GM12878 (cell line): ENCODE results near the gene NECTIN1. TPM values are rescaled to one million over a fixed set of nuclear protein-coding genes. Genes with fewer than 3 reads are reported as not detected.

ENCODE experiments used
- ATAC-seq: fragments of 200-7000 bp; cut with Tn5 transposase; 3 replicates; pipeline ENCODE4 v1.9.1; 2020; ENCODE audit warnings: mild to moderate bottlenecking, moderate library complexity
- BruUV-seq: library from RNA; stranded (reverse); fragments of 400-500 nt; replicated peaks from 2 replicates; lab custom pipeline; 2021; lab: Mats Ljungman, UMichigan
- CTCF ChIA-PET: fragments of 300-600 bp; sonication (Branson Sonifier 250); formaldehyde crosslinking; extraction: SDS; loops from one replicate; lab custom pipeline; 2021; ENCODE audit warnings: inconsistent platforms; lab: Yijun Ruan, JAX
- POLR2A ChIA-PET: fragments of 350-600 bp; formaldehyde crosslinking; extraction: SDS; loops from one replicate; lab custom pipeline; 2021; ENCODE audit warnings: inconsistent platforms; lab: Charles Lee
- RAD21 ChIA-PET: fragments of 300-600 bp; sonication (Branson Sonifier 250); formaldehyde crosslinking; loops from one replicate; lab custom pipeline; 2023; ENCODE audit warnings: antibody characterized with exemption; ENCODE audit not compliant: unreplicated experiment; lab: Charles Lee
- SMC1A ChIA-PET: fragments of 300-600 bp; sonication (Branson Sonifier 250); formaldehyde crosslinking; loops from one replicate; lab custom pipeline; 2023; ENCODE audit not compliant: unreplicated experiment, uncharacterized antibody; lab: Charles Lee
- DNase-seq: peaks from one replicate; pipeline ENCODE4 v3.0.0-alpha.2; 2011; ENCODE audit warnings: low read depth, low spot score
- FAIRE-seq: peaks from 3 replicates; lab custom pipeline; 2011; peaks lifted over from hg19 to GRCh38; lab: Jason Lieb, UNC
- H2AFZ ChIP-seq: 2 replicates; pipeline ENCODE4 v1.6.0; 2011; ENCODE audit warnings: low read depth, low read length, control low read depth; ENCODE audit not compliant: control insufficient read depth
- H3K27ac ChIP-seq: 2 replicates; pipeline ENCODE4 v1.5.1; 2011; ENCODE audit warnings: control low read depth; ENCODE audit not compliant: control insufficient read depth, insufficient read depth
- H3K27me3 ChIP-seq, 2 experiments: replicated peaks in 1 of 2; 2 replicates each; pipeline versions ENCODE4 v1.6.0 to v1.6.1; 2011; ENCODE audit warnings: low read length in 1 of 2; ENCODE audit not compliant: control insufficient read depth in 2 of 2, insufficient read depth in 2 of 2
- H3K36me3 ChIP-seq, 2 experiments: 2 replicates each; pipeline ENCODE4 v1.5.1; 2011; ENCODE audit warnings: low read length in 1 of 2; ENCODE audit not compliant: control insufficient read depth in 2 of 2, insufficient read depth in 2 of 2
- H3K4me1 ChIP-seq: 2 replicates; pipeline ENCODE4 v1.6.1; 2011; ENCODE audit warnings: mild to moderate bottlenecking, low read length, moderate library complexity, mixed read lengths; ENCODE audit not compliant: control insufficient read depth, insufficient read depth
- H3K4me2 ChIP-seq: 2 replicates; pipeline ENCODE4 v1.6.0; 2011; ENCODE audit warnings: control low read depth; ENCODE audit not compliant: control insufficient read depth, insufficient read depth
- H3K4me3 ChIP-seq: fragments of 200-600 bp; sonication (generic); 2 replicates; pipeline ENCODE4 v1.5.1; 2016
- H3K79me2 ChIP-seq: 2 replicates; pipeline ENCODE4 v1.6.0; 2011; ENCODE audit warnings: low read length; ENCODE audit not compliant: control insufficient read depth, insufficient read depth
- H3K9ac ChIP-seq: 2 replicates; pipeline ENCODE4 v1.8.0; 2011; ENCODE audit warnings: low read length, control low read depth, mixed read lengths; ENCODE audit not compliant: control insufficient read depth, insufficient read depth
- H3K9me3 ChIP-seq: replicated peaks from 3 replicates; pipeline ENCODE4 v1.5.1; 2011; ENCODE audit warnings: mild to moderate bottlenecking, low read length; ENCODE audit not compliant: control insufficient read depth, insufficient read depth
- H4K20me1 ChIP-seq: 2 replicates; pipeline ENCODE4 v1.6.0; 2011; ENCODE audit not compliant: control insufficient read depth, insufficient read depth
- CBFB ChIP-seq: IDR thresholded peaks from 2 replicates; pipeline ENCODE4 v1.6.1; 2016; ENCODE audit warnings: antibody characterized with exemption, low read depth
- CHD2 ChIP-seq: IDR thresholded peaks from 2 replicates; pipeline ENCODE4 v1.6.1; 2011; ENCODE audit warnings: low read depth, low read length, improper control_type of control experiment, borderline replicate concordance
- EGR1 ChIP-seq, 2 experiments: IDR thresholded peaks; 1 replicate in 1 of 2; 2 replicates in 1 of 2; pipeline ENCODE4 v1.6.1; 2011 to 2012; ENCODE audit warnings: low read depth in 2 of 2, low read length in 2 of 2, borderline replicate concordance in 1 of 2, mild to moderate bottlenecking in 1 of 2, moderate library complexity in 1 of 2
- KDM1A ChIP-seq: fragments of 200-600 bp; sonication (generic); IDR thresholded peaks from 2 replicates; pipeline ENCODE4 v1.6.1; 2016; ENCODE audit warnings: borderline replicate concordance
- MEF2B ChIP-seq: fragments of 450-650 bp; IDR thresholded peaks from 2 replicates; pipeline ENCODE4 v1.6.1; 2018; ENCODE audit warnings: mild to moderate bottlenecking, moderate library complexity; ENCODE audit not compliant: partially characterized antibody, poor library complexity, severe bottlenecking
- NR2C1 ChIP-seq: fragments of 450-650 bp; IDR thresholded peaks from 2 replicates; pipeline ENCODE4 v1.6.1; 2017; ENCODE audit warnings: antibody characterized with exemption, mild to moderate bottlenecking, moderate library complexity
- NR2F1 ChIP-seq: fragments of 450-650 bp; conservative IDR thresholded peaks from 2 replicates; pipeline ENCODE4 v1.6.1; 2017; ENCODE audit warnings: mild to moderate bottlenecking
- PML ChIP-seq: IDR thresholded peaks from 2 replicates; pipeline ENCODE4 v1.6.1; 2012; ENCODE audit warnings: low read length, inconsistent platforms
- POU2F2 ChIP-seq: IDR thresholded peaks from 3 replicates; pipeline ENCODE4 v1.6.1; 2011; ENCODE audit warnings: low read depth, mild to moderate bottlenecking, low read length, borderline replicate concordance
- RB1 ChIP-seq: fragments of 450-650 bp; formaldehyde crosslinking; IDR thresholded peaks from 2 replicates; pipeline ENCODE4 v1.6.1; 2017; ENCODE audit warnings: mild to moderate bottlenecking, borderline replicate concordance
- SIN3A ChIP-seq: IDR thresholded peaks from 2 replicates; pipeline ENCODE4 v1.6.1; 2012; ENCODE audit warnings: low read depth, low read length, improper control_type of control experiment
- WGBS: methylation state at CpG from one replicate; pipeline ENCODE4 v1.1.6; 2016; ENCODE audit warnings: low lambda C conversion rate; ENCODE audit not compliant: insufficient replicate concordance, insufficient coverage; ENCODE audit errors: missing lambda C conversion rate; 5-methylcytosine and 5-hydroxymethylcytosine counted together
- in situ Hi-C: fragments of 300-500 bp; cut with MboI; formaldehyde crosslinking; loops from 9 replicates; pipeline ENCODE4 v1.14.3; 2018; ENCODE audit warnings: mixed read lengths
- intact Hi-C: fragments of 100-400 bp; cut with micrococcal nuclease; formaldehyde crosslinking; loops from one replicate; pipeline ENCODE4 v1.14.2; 2022; ENCODE audit not compliant: unreplicated experiment
- polyA plus RNA-seq, 11 experiments: library from polyadenylated mRNA; depleted of rRNA in 4 of 11; unstranded in 6 of 11; stranded (reverse) in 5 of 11; fragments of >200 nt; fragmentation: Nextera tagmentation in 4 of 11; fragmentation: Illumina TruSeq in 1 of 11; extraction: Ambion mirVana in 4 of 11; extraction: Trizol in 1 of 11; gene quantifications; 1 replicate in 1 of 11; 2 replicates in 10 of 11; pipeline versions ENCODE4 v1.2.1 to v1.2.3, GENCODE V29; 2011 to 2016; ENCODE audit warnings: inconsistent platforms in 2 of 11, missing spikeins in 2 of 11, low read depth in 1 of 11
- total RNA-seq, 4 experiments: library from RNA; depleted of rRNA in 3 of 4; stranded (reverse); fragments of >200 nt in 3 of 4; fragmentation: Illumina TruSeq in 1 of 4; extraction: Trizol in 1 of 4; gene quantifications; 2 replicates each; pipeline versions ENCODE4 v1.2.1 to v1.2.3, GENCODE V29; 2013 to 2021
- TF ChIP-seq, protein P1 (sequence below): IDR thresholded peaks from 2 replicates; pipeline ENCODE4 v1.6.1; 2012; ENCODE audit warnings: mild to moderate bottlenecking, low read depth, low read length
- TF ChIP-seq, protein P2 (sequence below): fragments of 450-650 bp; IDR thresholded peaks from 2 replicates; pipeline ENCODE4 v1.6.1; 2017; ENCODE audit warnings: mild to moderate bottlenecking, low read depth, inconsistent platforms; ENCODE audit not compliant: poor library complexity, severe bottlenecking

NECTIN1 gene
- total and polyA plus RNA-seq, 10 of the 15 experiments (the other 5 are each of a cell fraction or from before 2014, with no cell fraction given), result 0.97 to 9.2 (median 2.3) TPM

DNA sequence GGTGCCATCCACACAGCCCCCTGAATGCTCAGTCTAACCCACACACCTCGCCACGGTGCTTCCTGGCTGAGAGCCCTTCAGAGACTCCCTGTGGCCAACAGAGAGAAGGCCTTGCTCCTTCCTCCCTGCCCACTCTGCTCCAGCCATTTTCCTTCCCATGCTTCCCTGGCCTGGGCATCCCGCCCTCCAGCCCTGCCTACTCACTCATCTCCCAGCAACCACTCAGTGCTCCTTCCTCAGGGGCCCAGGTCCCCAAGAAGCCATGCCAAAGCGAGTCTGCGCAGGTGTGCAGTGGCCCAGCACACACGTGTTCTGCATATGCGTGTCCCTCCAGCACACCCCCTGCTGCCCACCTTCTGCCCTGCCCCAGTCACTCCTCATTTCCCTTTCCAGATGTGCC, 56.4 kb downstream of the NECTIN1 start:
- Histone ChIP-seq H3K36me3 (peaks cover 4 to 21% of the 10 kb centered on the region in 2 experiments; a peak in 3 of 4 replicates), H3K79me2 (no peaks in the 10 kb centered on the region), H3K27me3 (no peaks in the 10 kb centered on the region), H3K9me3 (no peaks in the 10 kb centered on the region; the same call in 2 of the 3 replicates), H3K27ac (peak overlapping the region; percentile 27; the same call in 1 of the 2 replicates), H3K9ac (no peak overlapping the region), H3K4me1 (peaks cover 29% of the 10 kb centered on the region), H3K4me2 (no peak overlapping the region), H3K4me3 (no peak overlapping the region), H4K20me1 (no peaks in the 10 kb centered on the region), H2AFZ (no peak overlapping the region)
- 99% methylated on average over 7 of the region's 7 CpGs for WGBS
- ChIA-PET POLR2A (interaction anchor here (0.7 to 4.3 kb wide), 3 partner anchors 54 to 80 kb away, joined by 3 to 74 read pairs (median 18); partner anchors contain the start of gene NECTIN1), SMC1A (interaction anchor here (1.4 to 4.3 kb wide), 3 partner anchors 56 to 99 kb away, joined by 3 to 76 read pairs (median 5); partner anchors contain the start of gene NECTIN1), RAD21 (interaction anchor here (6.5 kb wide), 1 partner anchor 53 kb away, joined by 192 read pairs; the partner anchor contains the start of gene NECTIN1), CTCF (interaction anchor here (1.4 to 5.3 kb wide), 6 partner anchors 22 to 434 kb away, joined by 5 to 214 read pairs (median 16); partner anchors contain the start of gene NECTIN1)
- DNase-seq, result no peak
- TF ChIP-seq, protein P1, sequence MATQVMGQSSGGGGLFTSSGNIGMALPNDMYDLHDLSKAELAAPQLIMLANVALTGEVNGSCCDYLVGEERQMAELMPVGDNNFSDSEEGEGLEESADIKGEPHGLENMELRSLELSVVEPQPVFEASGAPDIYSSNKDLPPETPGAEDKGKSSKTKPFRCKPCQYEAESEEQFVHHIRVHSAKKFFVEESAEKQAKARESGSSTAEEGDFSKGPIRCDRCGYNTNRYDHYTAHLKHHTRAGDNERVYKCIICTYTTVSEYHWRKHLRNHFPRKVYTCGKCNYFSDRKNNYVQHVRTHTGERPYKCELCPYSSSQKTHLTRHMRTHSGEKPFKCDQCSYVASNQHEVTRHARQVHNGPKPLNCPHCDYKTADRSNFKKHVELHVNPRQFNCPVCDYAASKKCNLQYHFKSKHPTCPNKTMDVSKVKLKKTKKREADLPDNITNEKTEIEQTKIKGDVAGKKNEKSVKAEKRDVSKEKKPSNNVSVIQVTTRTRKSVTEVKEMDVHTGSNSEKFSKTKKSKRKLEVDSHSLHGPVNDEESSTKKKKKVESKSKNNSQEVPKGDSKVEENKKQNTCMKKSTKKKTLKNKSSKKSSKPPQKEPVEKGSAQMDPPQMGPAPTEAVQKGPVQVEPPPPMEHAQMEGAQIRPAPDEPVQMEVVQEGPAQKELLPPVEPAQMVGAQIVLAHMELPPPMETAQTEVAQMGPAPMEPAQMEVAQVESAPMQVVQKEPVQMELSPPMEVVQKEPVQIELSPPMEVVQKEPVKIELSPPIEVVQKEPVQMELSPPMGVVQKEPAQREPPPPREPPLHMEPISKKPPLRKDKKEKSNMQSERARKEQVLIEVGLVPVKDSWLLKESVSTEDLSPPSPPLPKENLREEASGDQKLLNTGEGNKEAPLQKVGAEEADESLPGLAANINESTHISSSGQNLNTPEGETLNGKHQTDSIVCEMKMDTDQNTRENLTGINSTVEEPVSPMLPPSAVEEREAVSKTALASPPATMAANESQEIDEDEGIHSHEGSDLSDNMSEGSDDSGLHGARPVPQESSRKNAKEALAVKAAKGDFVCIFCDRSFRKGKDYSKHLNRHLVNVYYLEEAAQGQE, result no peak
- no peak for TF ChIP-seq NR2F1
- no peak for TF ChIP-seq EGR1 (IDR thresholded peaks at IDR 0.05; ENCODE audit: borderline replicate concordance in 1 of 2, low read depth in 2 of 2, low read length in 2 of 2)
- no peak for TF ChIP-seq SIN3A
- no peak for TF ChIP-seq KDM1A
- no peak for TF ChIP-seq POU2F2
- TF ChIP-seq, protein P2, sequence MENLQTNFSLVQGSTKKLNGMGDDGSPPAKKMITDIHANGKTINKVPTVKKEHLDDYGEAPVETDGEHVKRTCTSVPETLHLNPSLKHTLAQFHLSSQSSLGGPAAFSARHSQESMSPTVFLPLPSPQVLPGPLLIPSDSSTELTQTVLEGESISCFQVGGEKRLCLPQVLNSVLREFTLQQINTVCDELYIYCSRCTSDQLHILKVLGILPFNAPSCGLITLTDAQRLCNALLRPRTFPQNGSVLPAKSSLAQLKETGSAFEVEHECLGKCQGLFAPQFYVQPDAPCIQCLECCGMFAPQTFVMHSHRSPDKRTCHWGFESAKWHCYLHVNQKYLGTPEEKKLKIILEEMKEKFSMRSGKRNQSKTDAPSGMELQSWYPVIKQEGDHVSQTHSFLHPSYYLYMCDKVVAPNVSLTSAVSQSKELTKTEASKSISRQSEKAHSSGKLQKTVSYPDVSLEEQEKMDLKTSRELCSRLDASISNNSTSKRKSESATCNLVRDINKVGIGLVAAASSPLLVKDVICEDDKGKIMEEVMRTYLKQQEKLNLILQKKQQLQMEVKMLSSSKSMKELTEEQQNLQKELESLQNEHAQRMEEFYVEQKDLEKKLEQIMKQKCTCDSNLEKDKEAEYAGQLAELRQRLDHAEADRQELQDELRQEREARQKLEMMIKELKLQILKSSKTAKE, result no peak
- no peak for TF ChIP-seq PML
- no peak for TF ChIP-seq MEF2B
- no peak for TF ChIP-seq CHD2
- no peak for TF ChIP-seq CBFB
- TF ChIP-seq RB1, result no peak
- no peak for TF ChIP-seq NR2C1
- no peak for ATAC-seq
- intact Hi-C loops (no loop called here), in situ Hi-C loops (loop anchor here (5.0 kb wide), 1 partner anchor 435 kb away; no protein-coding TSS in a partner anchor)
- no TSS peak for BruUV-seq
- FAIRE-seq, result no peak
